Ureter (tissue), 1 donor: ENCODE data around the gene RGS7. TPM values are rescaled to one million over a fixed set of nuclear protein-coding genes. Genes with fewer than 3 reads are reported as not detected.

Experiments used
- DNase-seq: peaks from one replicate; pipeline ENCODE4 v3.0.0-alpha.2; 2020; ENCODE audit warnings: low spot score
- total RNA-seq: library from RNA; stranded (reverse); gene quantifications from one replicate; pipeline ENCODE4 v1.2.4, GENCODE V29; 2023
- donor health status: DM: yes; HTN: yes; CAD: no.

The RGS7 gene
- total RNA-seq, 1 donor from 2014 or later: 0.60 TPM

GRCh38 chr1:240833075-240833474 is 523.9 kb downstream of the RGS7 start:
- no peak for DNase-seq

GRCh38 chr1:240831922-240832321 is 525.1 kb downstream of the RGS7 start:
- no peak for DNase-seq

GRCh38 chr1:240831191-240831631 is 525.8 kb downstream of the RGS7 start:
- no peak for DNase-seq

GRCh38 chr1:240829487-240829886 is 527.5 kb downstream of the RGS7 start:
- DNase-seq: no peak

GRCh38 chr1:240827786-240828185 is 529.2 kb downstream of the RGS7 start:
- DNase-seq: no peak

GRCh38 chr1:240824238-240824637 is 532.8 kb downstream of the RGS7 start:
- DNase-seq: no peak

GRCh38 chr1:240823357-240823756 is 533.6 kb downstream of the RGS7 start:
- no peak for DNase-seq

GRCh38 chr1:240821925-240822324 is 535.1 kb downstream of the RGS7 start:
- DNase-seq: no peak

- DNase-seq: no peak
These were observed 536.2 kb downstream of the RGS7 start for GRCh38 chr1:240820816-240821215.

- no peak for DNase-seq
These were observed 540.5 kb downstream of the RGS7 start for GRCh38 chr1:240816472-240816871.

- no peak for DNase-seq
These were observed 543.3 kb downstream of the RGS7 start for GRCh38 chr1:240813720-240814119.

GRCh38 chr1:240811256-240811655 is 545.7 kb downstream of the RGS7 start:
- no peak for DNase-seq

GRCh38 chr1:240808381-240808780 is 548.6 kb downstream of the RGS7 start:
- no peak for DNase-seq

- no peak for DNase-seq
These were observed 550.7 kb downstream of the RGS7 start for GRCh38 chr1:240806200-240806745.

- DNase-seq: no peak
These were observed 552.5 kb downstream of the RGS7 start for GRCh38 chr1:240804475-240804874.

- no peak for DNase-seq
These were observed 553.9 kb downstream of the RGS7 start for GRCh38 chr1:240803151-240803550.

GRCh38 chr1:240802271-240802670 is 554.7 kb downstream of the RGS7 start:
- no peak for DNase-seq

- DNase-seq: no peak
These were observed 555.6 kb downstream of the RGS7 start for GRCh38 chr1:240801442-240801841.

GRCh38 chr1:240800291-240800690 is 556.7 kb downstream of the RGS7 start:
- no peak for DNase-seq

GRCh38 chr1:240797050-240797449 is 560.0 kb downstream of the RGS7 start:
- no peak for DNase-seq

- DNase-seq: no peak
These were observed 562.8 kb downstream of the RGS7 start for GRCh38 chr1:240794046-240794843.

- no peak for DNase-seq
These were observed 564.0 kb downstream of the RGS7 start for GRCh38 chr1:240792915-240793529.

GRCh38 chr1:240790856-240791255 is 566.1 kb downstream of the RGS7 start:
- DNase-seq: no peak
